GM21529 (cell line): ENCODE measurements around the gene ULBP2.
A peak's percentile ranks its signal among the peaks of the same experiment; 100 is the strongest.
"Not testable (repeated sequence)": the region's sequence is repeated elsewhere in the genome, so short reads cannot be mapped to it uniquely, and the experiment has no call there.

Source experiments
- ATAC-seq: cut with Tn5 transposase; IDR thresholded peaks from one replicate; pipeline ENCODE4 v1.9.1; 2021; ENCODE audit not compliant: unreplicated experiment

Gene ULBP2

GRCh38 chr6:149925974-149926777, 15.6 kb upstream of the ULBP2 start:
- no peak for ATAC-seq

GRCh38 chr6:149927025-149927424, 14.8 kb upstream of the ULBP2 start:
- not testable (repeated sequence) for ATAC-seq

- ATAC-seq = no peak
These were observed 12.4 kb upstream of the ULBP2 start for GRCh38 chr6:149929422-149929821.

GRCh38 chr6:149931501-149931900, 10.3 kb upstream of the ULBP2 start:
- ATAC-seq = no peak

GRCh38 chr6:149933036-149933435, 8.8 kb upstream of the ULBP2 start:
- ATAC-seq = no peak

- no peak for ATAC-seq
These were observed 8.4 kb upstream of the ULBP2 start for GRCh38 chr6:149933461-149933860.

- ATAC-seq = no peak
These were observed 7.3 kb upstream of the ULBP2 start for GRCh38 chr6:149934249-149935156.

GRCh38 chr6:149935246-149935645, 6.6 kb upstream of the ULBP2 start:
- no peak for ATAC-seq

GRCh38 chr6:149935668-149936067, 6.1 kb upstream of the ULBP2 start:
- no peak for ATAC-seq

GRCh38 chr6:149936743-149937142, 5.1 kb upstream of the ULBP2 start:
- no peak for ATAC-seq

GRCh38 chr6:149938013-149938570, 3.7 kb upstream of the ULBP2 start:
- ATAC-seq = not testable (repeated sequence)

GRCh38 chr6:149938571-149939355, 3.1 kb upstream of the ULBP2 start:
- peak; percentile 89 for ATAC-seq

GRCh38 chr6:149939356-149939648, 2.5 kb upstream of the ULBP2 start:
- ATAC-seq = no peak

- no peak for ATAC-seq
These were observed 1.7 kb upstream of the ULBP2 start for GRCh38 chr6:149939909-149940671.

- ATAC-seq = no peak
These were observed 1.2 kb upstream of the ULBP2 start for GRCh38 chr6:149940672-149940982.

- no peak for ATAC-seq
These were observed 631 bp downstream of the ULBP2 start for GRCh38 chr6:149942461-149942829.

- not testable (repeated sequence) for ATAC-seq
These were observed 1.5 kb downstream of the ULBP2 start for GRCh38 chr6:149943321-149943720.

GRCh38 chr6:149945276-149945675, 3.5 kb downstream of the ULBP2 start:
- not testable (repeated sequence) for ATAC-seq

GRCh38 chr6:149946631-149947030, 4.8 kb downstream of the ULBP2 start:
- ATAC-seq = not testable (repeated sequence)

- ATAC-seq = not testable (repeated sequence)
These were observed 5.7 kb downstream of the ULBP2 start for GRCh38 chr6:149947533-149947932.
